MM.1S (cell line): ENCODE data around the gene KIAA1755.

ENCODE experiments used
- DNase-seq: peaks from one replicate; pipeline ENCODE4 v3.0.0-alpha.2; 2015
- H2AFZ ChIP-seq: fragments of 300-600 bp; sonication (generic); 2 replicates; pipeline ENCODE4 v1.6.0; 2016; ENCODE audit warnings: antibody characterized with exemption, low read length
- H3F3A ChIP-seq: fragments of 300-600 bp; sonication (generic); 2 replicates; pipeline ENCODE4 v1.6.1; 2016; ENCODE audit warnings: mild to moderate bottlenecking, antibody characterized with exemption, low read length, moderate library complexity, mixed read lengths; ENCODE audit not compliant: insufficient read depth
- H3K27ac ChIP-seq: fragments of 300-600 bp; sonication (generic); 2 replicates; pipeline ENCODE4 v1.5.1; 2016; ENCODE audit warnings: mild to moderate bottlenecking, low read length
- H3K27me3 ChIP-seq: fragments of 300-600 bp; sonication (generic); replicated peaks from 2 replicates; pipeline ENCODE4 v1.6.0; 2016; ENCODE audit warnings: low read length; ENCODE audit not compliant: insufficient read depth
- H3K36me3 ChIP-seq: fragments of 300-600 bp; sonication (generic); replicated peaks from 2 replicates; pipeline ENCODE4 v1.6.1; 2016; ENCODE audit warnings: mild to moderate bottlenecking, low read length, mixed read lengths; ENCODE audit not compliant: insufficient read depth
- H3K4me1 ChIP-seq: fragments of 300-600 bp; sonication (generic); 2 replicates; pipeline ENCODE4 v1.6.1; 2016; ENCODE audit warnings: low read length, mixed read lengths
- H3K4me2 ChIP-seq: fragments of 300-600 bp; sonication (generic); 2 replicates; pipeline ENCODE4 v1.6.0; 2016; ENCODE audit warnings: low read depth, low read length
- H3K4me3 ChIP-seq: fragments of 300-600 bp; sonication (generic); 2 replicates; pipeline ENCODE4 v1.5.1; 2016; ENCODE audit warnings: low read length, mixed read lengths
- H3K79me2 ChIP-seq: fragments of 300-600 bp; sonication (generic); 2 replicates; pipeline ENCODE4 v1.6.1; 2016; ENCODE audit warnings: mixed run types, low read length, mixed read lengths
- H3K9ac ChIP-seq: fragments of 300-600 bp; sonication (generic); 2 replicates; pipeline ENCODE4 v1.6.1; 2016; ENCODE audit warnings: low read length, mixed read lengths
- H3K9me2 ChIP-seq: fragments of 300-600 bp; sonication (generic); replicated peaks from 2 replicates; pipeline ENCODE4 v1.6.1; 2016; ENCODE audit warnings: mild to moderate bottlenecking, low read length, mixed read lengths; ENCODE audit not compliant: insufficient read depth
- H3K9me3 ChIP-seq: fragments of 300-600 bp; sonication (generic); replicated peaks from 2 replicates; pipeline ENCODE4 v1.6.1; 2016; ENCODE audit warnings: mild to moderate bottlenecking, low read length, mixed read lengths; ENCODE audit not compliant: insufficient read depth
- H4K20me1 ChIP-seq: fragments of 300-600 bp; sonication (generic); 2 replicates; pipeline ENCODE4 v1.6.1; 2016; ENCODE audit warnings: mild to moderate bottlenecking, low read length, moderate library complexity, mixed read lengths; ENCODE audit not compliant: insufficient read depth
- EZH2 ChIP-seq: fragments of 300-600 bp; sonication (generic); optimal IDR thresholded peaks from 2 replicates; pipeline ENCODE3; 2017; ENCODE audit warnings: low read depth, mild to moderate bottlenecking, antibody characterized with exemption, low read length, mixed read lengths
- EZH2phosphoT487 ChIP-seq: fragments of 300-600 bp; sonication (generic); IDR thresholded peaks from 2 replicates; pipeline ENCODE4 v1.6.1; 2018; ENCODE audit warnings: antibody characterized with exemption, low read length
- TF ChIP-seq, protein P1 (sequence below): fragments of 300-600 bp; sonication (generic); IDR thresholded peaks from 2 replicates; pipeline ENCODE4 v1.5.1; 2016; ENCODE audit warnings: antibody characterized with exemption, low read length, mixed read lengths

KIAA1755 gene

DNA sequence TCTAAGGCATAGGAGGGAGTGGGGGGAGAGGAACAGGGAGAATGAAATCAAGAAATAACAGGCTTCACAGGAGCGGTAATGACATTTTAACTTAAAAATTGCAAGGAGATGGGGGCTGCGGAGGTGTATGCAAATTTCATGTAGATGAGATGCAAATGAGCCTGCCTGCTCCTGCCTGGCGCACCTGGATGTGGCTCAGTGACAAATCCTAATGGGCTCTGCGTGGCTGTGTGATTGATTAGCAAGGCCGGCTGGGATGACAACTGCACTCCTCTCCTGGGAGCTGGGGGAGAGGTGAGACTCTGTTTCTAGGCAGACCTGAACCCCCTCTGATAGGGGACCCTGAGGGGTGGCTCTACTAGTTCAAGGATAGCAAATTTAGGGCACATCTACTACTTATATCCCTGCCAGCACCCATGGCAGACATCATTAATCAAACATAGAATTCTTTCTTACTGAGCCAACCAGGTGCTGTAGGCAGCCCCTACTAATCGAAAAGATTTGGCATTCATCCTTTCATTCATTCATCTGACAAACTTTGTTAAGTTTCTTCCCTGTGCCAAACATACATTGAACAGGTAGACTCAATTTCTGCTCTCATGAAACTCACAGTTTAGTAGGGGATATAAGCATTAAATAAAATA lies 57.1 kb downstream of the KIAA1755 start:
- DNase-seq = no peak
- no peaks in the 10 kb centered on the region for H3K27me3 ChIP-seq
- no peak overlapping the region for H2AFZ ChIP-seq
- no peaks in the 10 kb centered on the region for H3K79me2 ChIP-seq
- no peak overlapping the region for H3K4me2 ChIP-seq
- H4K20me1 ChIP-seq = no peaks in the 10 kb centered on the region
- no peak overlapping the region for H3K9ac ChIP-seq
- H3K4me3 ChIP-seq = no peak overlapping the region
- H3K9me2 ChIP-seq = no peaks in the 10 kb centered on the region
- no peaks in the 10 kb centered on the region for H3K9me3 ChIP-seq
- no peak overlapping the region for H3K27ac ChIP-seq
- H3K36me3 ChIP-seq = no peaks in the 10 kb centered on the region
- H3K4me1 ChIP-seq = no peaks in the 10 kb centered on the region
- TF ChIP-seq EZH2 = no peak
- TF ChIP-seq, protein P1, sequence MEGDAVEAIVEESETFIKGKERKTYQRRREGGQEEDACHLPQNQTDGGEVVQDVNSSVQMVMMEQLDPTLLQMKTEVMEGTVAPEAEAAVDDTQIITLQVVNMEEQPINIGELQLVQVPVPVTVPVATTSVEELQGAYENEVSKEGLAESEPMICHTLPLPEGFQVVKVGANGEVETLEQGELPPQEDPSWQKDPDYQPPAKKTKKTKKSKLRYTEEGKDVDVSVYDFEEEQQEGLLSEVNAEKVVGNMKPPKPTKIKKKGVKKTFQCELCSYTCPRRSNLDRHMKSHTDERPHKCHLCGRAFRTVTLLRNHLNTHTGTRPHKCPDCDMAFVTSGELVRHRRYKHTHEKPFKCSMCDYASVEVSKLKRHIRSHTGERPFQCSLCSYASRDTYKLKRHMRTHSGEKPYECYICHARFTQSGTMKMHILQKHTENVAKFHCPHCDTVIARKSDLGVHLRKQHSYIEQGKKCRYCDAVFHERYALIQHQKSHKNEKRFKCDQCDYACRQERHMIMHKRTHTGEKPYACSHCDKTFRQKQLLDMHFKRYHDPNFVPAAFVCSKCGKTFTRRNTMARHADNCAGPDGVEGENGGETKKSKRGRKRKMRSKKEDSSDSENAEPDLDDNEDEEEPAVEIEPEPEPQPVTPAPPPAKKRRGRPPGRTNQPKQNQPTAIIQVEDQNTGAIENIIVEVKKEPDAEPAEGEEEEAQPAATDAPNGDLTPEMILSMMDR = no peak
- TF ChIP-seq EZH2phosphoT487 = no peak
- H3F3A ChIP-seq = no peaks in the 10 kb centered on the region

DNA sequence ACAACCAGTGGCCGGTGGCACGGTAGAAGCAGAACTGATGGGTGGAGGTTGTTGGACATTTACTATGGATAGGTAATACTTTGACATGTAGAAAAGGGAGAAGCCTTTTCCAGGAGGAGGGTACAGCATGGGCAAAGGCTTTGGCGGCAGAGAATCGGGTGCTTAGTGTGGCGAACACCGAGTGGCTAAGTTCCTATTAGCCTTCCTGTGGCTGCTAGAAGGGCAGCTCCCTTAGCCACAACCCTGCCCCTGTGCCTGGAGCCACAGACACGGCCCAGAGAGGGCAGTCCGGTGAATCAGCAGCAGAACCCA lies 57.6 kb downstream of the KIAA1755 start:
- H3K4me2 ChIP-seq = no peak overlapping the region
- no peaks in the 10 kb centered on the region for H3F3A ChIP-seq

DNA sequence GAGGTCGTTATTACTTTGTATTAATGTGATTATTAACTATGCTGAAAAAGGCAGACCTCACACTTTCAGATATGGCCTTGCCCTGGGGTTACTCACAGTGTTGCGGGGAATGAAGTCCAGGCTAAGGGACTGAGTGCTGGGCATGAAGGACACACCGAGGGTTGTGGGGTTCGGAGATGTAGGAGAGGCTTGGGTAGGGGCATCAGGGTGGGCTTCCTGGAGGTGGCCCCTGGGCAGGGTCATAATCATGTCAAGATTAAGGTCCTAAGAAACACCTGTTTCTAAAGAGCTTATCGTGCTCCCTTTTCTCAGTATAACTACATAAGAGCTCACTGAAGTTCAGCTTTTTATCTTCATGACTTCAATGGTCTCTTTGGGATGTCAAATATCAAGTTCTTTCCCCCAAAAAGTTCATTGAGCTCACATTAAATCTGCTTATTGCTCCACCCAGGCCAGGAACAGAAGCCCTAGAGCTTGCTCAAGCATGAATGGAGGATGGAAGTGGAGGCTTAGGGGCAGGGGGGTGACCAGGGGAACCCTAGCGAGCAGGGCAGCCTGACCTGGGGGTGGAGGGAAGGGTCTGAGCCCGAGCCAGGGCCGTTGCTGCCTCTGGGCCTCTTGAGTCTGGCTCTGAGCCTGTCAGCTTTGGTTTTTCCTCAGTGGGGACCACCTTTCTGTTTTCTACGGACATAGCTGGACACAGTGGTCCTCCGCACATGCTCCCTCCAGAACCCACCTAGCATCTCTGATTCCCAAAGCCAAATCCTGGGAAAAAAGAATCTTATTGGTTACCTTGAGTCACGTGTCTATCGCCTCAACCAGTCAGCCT lies 58.2 kb downstream of the KIAA1755 start:
- no peak overlapping the region for H3K4me3 ChIP-seq
- H3K9ac ChIP-seq = no peak overlapping the region
- H4K20me1 ChIP-seq = no peaks in the 10 kb centered on the region
- no peaks in the 10 kb centered on the region for H3K9me2 ChIP-seq
- H3K79me2 ChIP-seq = no peaks in the 10 kb centered on the region
- no peak overlapping the region for H3K4me2 ChIP-seq
- no peak for TF ChIP-seq EZH2phosphoT487
- TF ChIP-seq, protein P1 = no peak
- no peak for TF ChIP-seq EZH2
- H3K4me1 ChIP-seq = no peaks in the 10 kb centered on the region
- H3F3A ChIP-seq = no peaks in the 10 kb centered on the region
- H3K27ac ChIP-seq = no peak overlapping the region
- H3K9me3 ChIP-seq = no peaks in the 10 kb centered on the region
- DNase-seq = no peak
- H3K27me3 ChIP-seq = no peaks in the 10 kb centered on the region
- H3K36me3 ChIP-seq = no peaks in the 10 kb centered on the region
- H2AFZ ChIP-seq = no peak overlapping the region

More for the DNA sequence above, 57.6 kb downstream of the KIAA1755 start:
- no peak for DNase-seq
- Histone ChIP-seq H3K27me3 (no peaks in the 10 kb centered on the region), H3K79me2 (no peaks in the 10 kb centered on the region), H3K4me3 (no peak overlapping the region), H3K36me3 (no peaks in the 10 kb centered on the region), H3K9me3 (no peaks in the 10 kb centered on the region), H3K9ac (no peak overlapping the region), H3K4me1 (no peaks in the 10 kb centered on the region), H4K20me1 (no peaks in the 10 kb centered on the region), H2AFZ (no peak overlapping the region), H3K27ac (no peak overlapping the region), H3K9me2 (no peaks in the 10 kb centered on the region)
- TF ChIP-seq, protein P1 = no peak
